ENCODE measurements around the gene GSTM4.

Gene GSTM4

GRCh38 chr1:109664671-109665070, 8.8 kb downstream of the GSTM4 start:
- TF ChIP-seq SPI1 (IDR thresholded peaks at IDR 0.05; ENCODE audit: borderline replicate concordance, low read depth), result no peak
- TF ChIP-seq, protein P1, sequence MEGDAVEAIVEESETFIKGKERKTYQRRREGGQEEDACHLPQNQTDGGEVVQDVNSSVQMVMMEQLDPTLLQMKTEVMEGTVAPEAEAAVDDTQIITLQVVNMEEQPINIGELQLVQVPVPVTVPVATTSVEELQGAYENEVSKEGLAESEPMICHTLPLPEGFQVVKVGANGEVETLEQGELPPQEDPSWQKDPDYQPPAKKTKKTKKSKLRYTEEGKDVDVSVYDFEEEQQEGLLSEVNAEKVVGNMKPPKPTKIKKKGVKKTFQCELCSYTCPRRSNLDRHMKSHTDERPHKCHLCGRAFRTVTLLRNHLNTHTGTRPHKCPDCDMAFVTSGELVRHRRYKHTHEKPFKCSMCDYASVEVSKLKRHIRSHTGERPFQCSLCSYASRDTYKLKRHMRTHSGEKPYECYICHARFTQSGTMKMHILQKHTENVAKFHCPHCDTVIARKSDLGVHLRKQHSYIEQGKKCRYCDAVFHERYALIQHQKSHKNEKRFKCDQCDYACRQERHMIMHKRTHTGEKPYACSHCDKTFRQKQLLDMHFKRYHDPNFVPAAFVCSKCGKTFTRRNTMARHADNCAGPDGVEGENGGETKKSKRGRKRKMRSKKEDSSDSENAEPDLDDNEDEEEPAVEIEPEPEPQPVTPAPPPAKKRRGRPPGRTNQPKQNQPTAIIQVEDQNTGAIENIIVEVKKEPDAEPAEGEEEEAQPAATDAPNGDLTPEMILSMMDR (IDR thresholded peaks at IDR 0.05; ENCODE audit: insufficient read depth, low read length), result no peak
- no peak for TF ChIP-seq POLR2AphosphoS5 (IDR thresholded peaks at IDR 0.05; ENCODE audit: low read depth)
- no peak for TF ChIP-seq GABPA (IDR thresholded peaks at IDR 0.05; ENCODE audit: low read depth)
- TF ChIP-seq, protein P2, sequence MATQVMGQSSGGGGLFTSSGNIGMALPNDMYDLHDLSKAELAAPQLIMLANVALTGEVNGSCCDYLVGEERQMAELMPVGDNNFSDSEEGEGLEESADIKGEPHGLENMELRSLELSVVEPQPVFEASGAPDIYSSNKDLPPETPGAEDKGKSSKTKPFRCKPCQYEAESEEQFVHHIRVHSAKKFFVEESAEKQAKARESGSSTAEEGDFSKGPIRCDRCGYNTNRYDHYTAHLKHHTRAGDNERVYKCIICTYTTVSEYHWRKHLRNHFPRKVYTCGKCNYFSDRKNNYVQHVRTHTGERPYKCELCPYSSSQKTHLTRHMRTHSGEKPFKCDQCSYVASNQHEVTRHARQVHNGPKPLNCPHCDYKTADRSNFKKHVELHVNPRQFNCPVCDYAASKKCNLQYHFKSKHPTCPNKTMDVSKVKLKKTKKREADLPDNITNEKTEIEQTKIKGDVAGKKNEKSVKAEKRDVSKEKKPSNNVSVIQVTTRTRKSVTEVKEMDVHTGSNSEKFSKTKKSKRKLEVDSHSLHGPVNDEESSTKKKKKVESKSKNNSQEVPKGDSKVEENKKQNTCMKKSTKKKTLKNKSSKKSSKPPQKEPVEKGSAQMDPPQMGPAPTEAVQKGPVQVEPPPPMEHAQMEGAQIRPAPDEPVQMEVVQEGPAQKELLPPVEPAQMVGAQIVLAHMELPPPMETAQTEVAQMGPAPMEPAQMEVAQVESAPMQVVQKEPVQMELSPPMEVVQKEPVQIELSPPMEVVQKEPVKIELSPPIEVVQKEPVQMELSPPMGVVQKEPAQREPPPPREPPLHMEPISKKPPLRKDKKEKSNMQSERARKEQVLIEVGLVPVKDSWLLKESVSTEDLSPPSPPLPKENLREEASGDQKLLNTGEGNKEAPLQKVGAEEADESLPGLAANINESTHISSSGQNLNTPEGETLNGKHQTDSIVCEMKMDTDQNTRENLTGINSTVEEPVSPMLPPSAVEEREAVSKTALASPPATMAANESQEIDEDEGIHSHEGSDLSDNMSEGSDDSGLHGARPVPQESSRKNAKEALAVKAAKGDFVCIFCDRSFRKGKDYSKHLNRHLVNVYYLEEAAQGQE (IDR thresholded peaks at IDR 0.05; ENCODE audit: insufficient replicate concordance, low read depth), result no peak
- no peak for DNase-seq (ENCODE audit: low read depth in 1 of 2, low spot score in 1 of 2)
- H3K27me3 ChIP-seq (ENCODE audit: insufficient read depth, poor library complexity, severe bottlenecking), result no peaks in the 10 kb centered on the region
- H3K4me3 ChIP-seq (replicated peaks; ENCODE audit: insufficient read depth, low read length), result no peak overlapping the region
- no peak overlapping the region for H3K27ac ChIP-seq (replicated peaks)

DNA sequence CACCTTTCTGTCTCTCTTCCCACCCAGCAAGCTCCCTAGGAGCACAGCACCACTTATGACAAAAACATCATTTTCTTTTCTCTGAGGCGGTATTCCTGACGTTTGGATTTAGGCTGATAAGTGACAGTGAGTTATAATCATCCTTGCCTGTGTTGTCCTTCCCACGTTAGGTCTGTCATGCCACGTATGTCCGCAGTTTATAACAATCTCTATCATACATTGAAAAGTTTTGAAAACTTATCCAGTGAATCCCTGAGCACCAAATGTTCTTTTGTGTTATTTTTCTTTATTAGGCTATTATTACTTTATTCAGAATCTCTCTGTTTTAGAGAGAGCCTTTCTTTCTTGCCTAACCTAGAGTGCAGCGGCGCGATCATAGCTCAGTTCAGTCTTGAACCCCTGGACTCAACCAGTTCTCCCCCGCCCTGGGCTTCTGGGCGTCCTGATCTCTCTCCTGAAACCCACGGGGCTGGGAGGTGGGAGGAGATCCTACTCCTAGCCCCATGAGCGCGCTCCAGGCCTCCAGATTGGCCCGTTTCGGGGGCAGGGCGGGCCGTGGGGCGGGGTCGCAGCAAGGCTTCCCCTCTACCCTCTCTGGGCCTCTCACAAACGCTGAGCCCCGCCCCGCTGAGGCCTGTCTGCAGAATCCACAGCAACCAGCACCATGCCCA, 11.7 kb downstream of the GSTM4 start, which contains the start of gene GSTM2:
GSTM2 (plus strand) TSS at position 606 of the 671 bp plus-strand sequence; CDS start at position 665, 59 bp downstream.
- DNase-seq (ENCODE audit: low read depth in 1 of 2, low spot score in 1 of 2), result no peak
- Histone ChIP-seq H3K27ac (replicated peaks) (no peak within 1 kb of the TSS), H3K27me3 (ENCODE audit: insufficient read depth, poor library complexity, severe bottlenecking) (peaks cover 2% of the 10 kb centered on the region), H3K4me3 (replicated peaks; ENCODE audit: insufficient read depth, low read length) (no peak within 1 kb of the TSS)
- TF ChIP-seq POLR2AphosphoS5 (IDR thresholded peaks at IDR 0.05; ENCODE audit: low read depth), result no peak
- TF ChIP-seq SPI1 (IDR thresholded peaks at IDR 0.05; ENCODE audit: borderline replicate concordance, low read depth), result no peak
- TF ChIP-seq, protein P1 (IDR thresholded peaks at IDR 0.05; ENCODE audit: insufficient read depth, low read length), result no peak

DNA sequence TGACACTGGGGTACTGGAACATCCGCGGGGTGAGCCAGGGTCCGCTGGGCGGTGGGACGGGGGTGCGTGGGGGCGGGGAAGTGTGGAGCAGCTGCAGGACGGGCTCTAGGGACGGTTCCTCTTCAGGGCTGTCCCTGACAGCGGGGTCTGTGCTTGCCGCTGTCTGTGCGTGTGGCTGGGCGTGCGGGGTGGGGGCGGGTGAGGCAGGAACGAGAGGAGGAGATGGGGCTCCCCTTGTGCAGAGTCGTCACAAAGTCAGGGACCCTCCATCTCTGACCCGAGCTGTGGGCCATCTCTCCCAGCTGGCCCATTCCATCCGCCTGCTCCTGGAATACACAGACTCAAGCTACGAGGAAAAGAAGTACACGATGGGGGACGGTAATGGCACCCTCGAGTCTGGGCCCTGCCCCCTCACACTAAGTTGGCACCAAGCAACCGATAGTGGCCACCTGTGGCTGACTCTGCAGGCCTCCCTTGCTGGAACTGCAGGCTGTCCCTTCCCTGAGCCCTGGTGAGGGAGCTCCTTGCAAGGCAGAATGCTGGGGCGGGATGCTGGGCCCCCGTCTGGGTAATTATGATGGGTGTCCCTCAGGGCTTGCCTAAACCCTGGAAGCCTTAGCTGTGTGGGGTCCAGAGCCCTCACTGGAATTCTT, 12.3 kb downstream of the GSTM4 start:
- TF ChIP-seq, protein P2 (IDR thresholded peaks at IDR 0.05; ENCODE audit: insufficient replicate concordance, low read depth), result no peak
- TF ChIP-seq, protein P1 (IDR thresholded peaks at IDR 0.05; ENCODE audit: insufficient read depth, low read length), result no peak
- TF ChIP-seq SPI1 (IDR thresholded peaks at IDR 0.05; ENCODE audit: borderline replicate concordance, low read depth) (no peak), POLR2AphosphoS5 (IDR thresholded peaks at IDR 0.05; ENCODE audit: low read depth) (no peak)
- Histone ChIP-seq H3K4me3 (replicated peaks; ENCODE audit: insufficient read depth, low read length) (no peak overlapping the region), H3K27ac (replicated peaks) (no peak overlapping the region), H3K27me3 (ENCODE audit: insufficient read depth, poor library complexity, severe bottlenecking) (peaks cover 2% of the 10 kb centered on the region)
- DNase-seq (ENCODE audit: low read depth in 1 of 2, low spot score in 1 of 2), result no peak
